ENCODE data around the gene HERC3.

Gene HERC3

GRCh38 chr4:88591787-88592599 is at the start of gene HERC3:
Gene HERC3 (plus strand): TSS chr4:88592480. CDS start chr4:88605824, 13,344 bp downstream.
- DNase-seq: peak; percentile 93

GRCh38 chr4:88549815-88550214 is 42.5 kb upstream of the HERC3 start:
- no peak for DNase-seq

GRCh38 chr4:88567591-88567990 is 24.7 kb upstream of the HERC3 start:
- no peak for DNase-seq

- DNase-seq: no peak
Observed at GRCh38 chr4:88570001-88570400, 22.3 kb upstream of the HERC3 start.

GRCh38 chr4:88573276-88573980 is 18.9 kb upstream of the HERC3 start:
- no peak for DNase-seq

- DNase-seq: no peak
Observed at GRCh38 chr4:88573995-88574394, 18.3 kb upstream of the HERC3 start.

- DNase-seq: no peak
Observed at GRCh38 chr4:88575186-88575585, 17.1 kb upstream of the HERC3 start.

- no peak for DNase-seq
Observed at GRCh38 chr4:88582493-88582892, 9.8 kb upstream of the HERC3 start.

GRCh38 chr4:88583631-88584470 is 8.4 kb upstream of the HERC3 start:
- no peak for DNase-seq

GRCh38 chr4:88584471-88584900 is 7.8 kb upstream of the HERC3 start:
- DNase-seq: no peak

- DNase-seq: no peak
Observed at GRCh38 chr4:88585917-88586316, 6.4 kb upstream of the HERC3 start.

- no peak for DNase-seq
Observed at GRCh38 chr4:88587306-88587705, 5.0 kb upstream of the HERC3 start.

GRCh38 chr4:88592600-88593448 is 544 bp downstream of the HERC3 start:
- peak; percentile 80 for DNase-seq

- DNase-seq: no peak
Observed at GRCh38 chr4:88597970-88598660, 5.8 kb downstream of the HERC3 start.

- no peak for DNase-seq
Observed at GRCh38 chr4:88599298-88599697, 7.0 kb downstream of the HERC3 start.

GRCh38 chr4:88599714-88600113 is 7.4 kb downstream of the HERC3 start:
- DNase-seq: no peak

- no peak for DNase-seq
Observed at GRCh38 chr4:88600176-88600838, 8.0 kb downstream of the HERC3 start.

- no peak for DNase-seq
Observed at GRCh38 chr4:88604978-88605678, 12.8 kb downstream of the HERC3 start.

GRCh38 chr4:88605736-88606135 is 13.5 kb downstream of the HERC3 start:
- DNase-seq: no peak

- no peak for DNase-seq
Observed at GRCh38 chr4:88606832-88607231, 14.6 kb downstream of the HERC3 start.

Measured in left hindlimb (tissue), 1 donor.